ENCODE results near the gene PALS1.
A peak's percentile ranks its signal among the peaks of the same experiment; 100 is the strongest.
"Not testable (repeated sequence)": the region's sequence is repeated elsewhere in the genome, so short reads cannot be mapped to it uniquely, and the experiment has no call there.

PALS1 gene

GRCh38 chr14:67270933-67271332, 29.7 kb downstream of the PALS1 start:
- TF ChIP-seq ZNF16 (tag by site-specific recombination; IDR thresholded peaks at IDR 0.05; ENCODE audit: low read depth) (no peak), ZNF514 (tag by site-specific recombination; IDR thresholded peaks at IDR 0.05) (no peak), ZNF518A (tag by site-specific recombination; conservative IDR thresholded peaks at IDR 0.05; ENCODE audit: low read depth) (no peak), ZFP41 (tag by site-specific recombination; IDR thresholded peaks at IDR 0.05; ENCODE audit: borderline replicate concordance) (no peak), ZNF777 (tag by site-specific recombination; IDR thresholded peaks at IDR 0.05; ENCODE audit: borderline replicate concordance) (no peak), GLIS1 (tag by site-specific recombination; IDR thresholded peaks at IDR 0.05) (no peak), ZNF391 (tag by site-specific recombination; IDR thresholded peaks at IDR 0.05; ENCODE audit: borderline replicate concordance, low read depth) (no peak), ZNF626 (tag by site-specific recombination; IDR thresholded peaks at IDR 0.05) (no peak)
- Histone ChIP-seq H3K27ac (ENCODE audit: extremely low read depth, low read depth, low read length) (no peak overlapping the region), H3K4me1 (ENCODE audit: control insufficient read depth, insufficient read depth, low read length) (peaks cover 14% of the 10 kb centered on the region), H3K4me3 (ENCODE audit: low read depth, low read length) (no peak overlapping the region), H3K36me3 (ENCODE audit: control insufficient read depth in 2 of 2, insufficient read depth in 1 of 2, low read length in 2 of 2) (peaks cover 5 to 8% of the 10 kb centered on the region in 2 experiments; a peak in 2 of 3 replicates), H3K9me3 (ENCODE audit: control insufficient read depth, insufficient read depth, low read depth, low read length) (no peaks in the 10 kb centered on the region)
- CTCF ChIA-PET: interaction anchor here (1.0 to 1.7 kb wide), 2 partner anchors 15 to 121 kb away, joined by 3 to 9 read pairs; no protein-coding TSS in a partner anchor
- POLR2A ChIA-PET: no interaction called here

DNA sequence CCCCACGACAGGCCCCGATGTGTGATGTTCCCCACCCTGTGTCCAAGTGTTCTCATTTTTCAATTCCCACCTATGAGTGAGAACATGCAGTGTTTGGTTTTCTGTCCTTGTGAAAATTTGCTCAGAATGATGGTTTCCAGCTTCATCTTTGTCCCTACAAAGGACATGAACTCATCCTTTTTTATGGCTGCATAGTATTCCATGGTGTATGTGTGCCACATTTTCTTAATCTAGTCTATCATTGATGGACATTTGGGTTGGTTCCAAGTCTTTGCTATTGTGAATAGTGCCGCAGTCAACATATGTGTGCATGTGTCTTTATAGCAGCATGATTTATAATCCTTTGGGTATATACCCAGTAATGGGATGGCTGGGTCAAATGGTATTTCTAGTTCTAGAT, 32.0 kb downstream of the PALS1 start:
- H3K4me1 ChIP-seq (ENCODE audit: control insufficient read depth, insufficient read depth, low read length): peaks cover 14% of the 10 kb centered on the region

DNA sequence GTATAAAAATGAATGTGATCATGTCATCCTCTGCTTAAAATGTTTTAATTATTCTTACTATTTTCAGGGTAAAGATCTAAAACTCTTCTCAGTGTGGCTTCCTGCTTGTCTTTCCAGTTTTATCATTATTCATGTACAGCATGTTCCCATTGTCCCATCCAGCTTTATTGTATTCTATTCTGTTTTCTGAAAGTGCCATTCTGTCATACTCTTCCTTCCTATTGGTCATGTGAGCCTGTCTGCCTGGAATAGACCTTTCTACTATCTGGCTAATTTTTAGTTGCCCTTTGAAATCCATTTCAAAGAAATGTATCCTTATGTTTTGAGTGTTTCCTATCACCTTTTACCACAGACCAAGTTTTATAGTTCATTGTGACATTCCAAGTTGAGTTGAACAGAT, 34.9 kb downstream of the PALS1 start:
- H3K4me3 ChIP-seq (ENCODE audit: low read depth, low read length): no peak overlapping the region
- peaks cover 5 to 8% of the 10 kb centered on the region in 2 experiments; a peak in 2 of 3 replicates for H3K36me3 ChIP-seq (ENCODE audit: control insufficient read depth in 2 of 2, insufficient read depth in 1 of 2, low read length in 2 of 2)
- no peaks in the 10 kb centered on the region; the same call in 1 of the 2 replicates for H3K4me1 ChIP-seq (ENCODE audit: control insufficient read depth, insufficient read depth, low read length)
- no peak overlapping the region for H3K27ac ChIP-seq (ENCODE audit: extremely low read depth, low read depth, low read length)
- ChIA-PET CTCF (interaction anchor here (1.5 to 2.0 kb wide), 3 partner anchors 10 to 110 kb away, joined by 3 to 9 read pairs (median 6); no protein-coding TSS in a partner anchor), POLR2A (no interaction called here)
- no peaks in the 10 kb centered on the region for H3K9me3 ChIP-seq (ENCODE audit: control insufficient read depth, insufficient read depth, low read depth, low read length)
- no peak for TF ChIP-seq ZSCAN23 (tag by site-specific recombination; IDR thresholded peaks at IDR 0.05)
- TF ChIP-seq ZFP37 (tag by site-specific recombination; IDR thresholded peaks at IDR 0.05): no peak
- TF ChIP-seq, protein P1, sequence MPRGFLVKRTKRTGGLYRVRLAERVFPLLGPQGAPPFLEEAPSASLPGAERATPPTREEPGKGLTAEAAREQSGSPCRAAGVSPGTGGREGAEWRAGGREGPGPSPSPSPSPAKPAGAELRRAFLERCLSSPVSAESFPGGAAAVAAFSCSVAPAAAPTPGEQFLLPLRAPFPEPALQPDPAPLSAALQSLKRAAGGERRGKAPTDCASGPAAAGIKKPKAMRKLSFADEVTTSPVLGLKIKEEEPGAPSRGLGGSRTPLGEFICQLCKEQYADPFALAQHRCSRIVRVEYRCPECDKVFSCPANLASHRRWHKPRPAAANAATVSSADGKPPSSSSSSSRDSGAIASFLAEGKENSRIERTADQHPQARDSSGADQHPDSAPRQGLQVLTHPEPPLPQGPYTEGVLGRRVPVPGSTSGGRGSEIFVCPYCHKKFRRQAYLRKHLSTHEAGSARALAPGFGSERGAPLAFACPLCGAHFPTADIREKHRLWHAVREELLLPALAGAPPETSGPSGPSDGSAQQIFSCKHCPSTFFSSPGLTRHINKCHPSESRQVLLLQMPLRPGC (tag by site-specific recombination; IDR thresholded peaks at IDR 0.05): no peak
- TF ChIP-seq TCF7L2 (IDR thresholded peaks at IDR 0.05; ENCODE audit: borderline replicate concordance, low read depth, low read length): no peak
- no peak for TF ChIP-seq ZNF132 (tag by site-specific recombination; IDR thresholded peaks at IDR 0.05; ENCODE audit: borderline replicate concordance)
- no peak for TF ChIP-seq ZNF645 (tag by site-specific recombination; IDR thresholded peaks at IDR 0.05)
- TF ChIP-seq ZNF239 (tag by site-specific recombination; IDR thresholded peaks at IDR 0.05): no peak
- TF ChIP-seq ZNF664 (tag by site-specific recombination; IDR thresholded peaks at IDR 0.05): no peak
- TF ChIP-seq ZNF560 (tag by site-specific recombination; IDR thresholded peaks at IDR 0.05; ENCODE audit: borderline replicate concordance): no peak
- TF ChIP-seq ZNF621 (tag by site-specific recombination; IDR thresholded peaks at IDR 0.05): no peak
- TF ChIP-seq, protein P2, sequence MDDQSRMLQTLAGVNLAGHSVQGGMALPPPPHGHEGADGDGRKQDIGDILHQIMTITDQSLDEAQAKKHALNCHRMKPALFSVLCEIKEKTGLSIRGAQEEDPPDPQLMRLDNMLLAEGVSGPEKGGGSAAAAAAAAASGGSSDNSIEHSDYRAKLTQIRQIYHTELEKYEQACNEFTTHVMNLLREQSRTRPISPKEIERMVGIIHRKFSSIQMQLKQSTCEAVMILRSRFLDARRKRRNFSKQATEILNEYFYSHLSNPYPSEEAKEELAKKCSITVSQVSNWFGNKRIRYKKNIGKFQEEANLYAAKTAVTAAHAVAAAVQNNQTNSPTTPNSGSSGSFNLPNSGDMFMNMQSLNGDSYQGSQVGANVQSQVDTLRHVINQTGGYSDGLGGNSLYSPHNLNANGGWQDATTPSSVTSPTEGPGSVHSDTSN (CRISPR knock-in tag; IDR thresholded peaks at IDR 0.05): no peak
- TF ChIP-seq, protein P3, sequence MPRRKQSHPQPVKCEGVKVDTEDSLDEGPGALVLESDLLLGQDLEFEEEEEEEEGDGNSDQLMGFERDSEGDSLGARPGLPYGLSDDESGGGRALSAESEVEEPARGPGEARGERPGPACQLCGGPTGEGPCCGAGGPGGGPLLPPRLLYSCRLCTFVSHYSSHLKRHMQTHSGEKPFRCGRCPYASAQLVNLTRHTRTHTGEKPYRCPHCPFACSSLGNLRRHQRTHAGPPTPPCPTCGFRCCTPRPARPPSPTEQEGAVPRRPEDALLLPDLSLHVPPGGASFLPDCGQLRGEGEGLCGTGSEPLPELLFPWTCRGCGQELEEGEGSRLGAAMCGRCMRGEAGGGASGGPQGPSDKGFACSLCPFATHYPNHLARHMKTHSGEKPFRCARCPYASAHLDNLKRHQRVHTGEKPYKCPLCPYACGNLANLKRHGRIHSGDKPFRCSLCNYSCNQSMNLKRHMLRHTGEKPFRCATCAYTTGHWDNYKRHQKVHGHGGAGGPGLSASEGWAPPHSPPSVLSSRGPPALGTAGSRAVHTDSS (tag by site-specific recombination; IDR thresholded peaks at IDR 0.05): no peak

More for the DNA sequence above, 32.0 kb downstream of the PALS1 start:
- H3K9me3 ChIP-seq (ENCODE audit: control insufficient read depth, insufficient read depth, low read depth, low read length); POLR2A ChIA-PET; H3K4me3 ChIP-seq (ENCODE audit: low read depth, low read length); H3K36me3 ChIP-seq (ENCODE audit: control insufficient read depth in 2 of 2, insufficient read depth in 1 of 2, low read length in 2 of 2); CTCF ChIA-PET; H3K27ac ChIP-seq (ENCODE audit: extremely low read depth, low read depth, low read length): not testable (repeated sequence)
- TF ChIP-seq ZNF146 (tag by site-specific recombination; IDR thresholded peaks at IDR 0.05): peak; percentile 92
